ENCODE data around the gene NOTCH3. TPM values are rescaled to one million over a fixed set of nuclear protein-coding genes. Genes with fewer than 3 reads are reported as not detected.

NOTCH3 gene
- total RNA-seq, 1 experiment from 2014 or later = 164 TPM

DNA sequence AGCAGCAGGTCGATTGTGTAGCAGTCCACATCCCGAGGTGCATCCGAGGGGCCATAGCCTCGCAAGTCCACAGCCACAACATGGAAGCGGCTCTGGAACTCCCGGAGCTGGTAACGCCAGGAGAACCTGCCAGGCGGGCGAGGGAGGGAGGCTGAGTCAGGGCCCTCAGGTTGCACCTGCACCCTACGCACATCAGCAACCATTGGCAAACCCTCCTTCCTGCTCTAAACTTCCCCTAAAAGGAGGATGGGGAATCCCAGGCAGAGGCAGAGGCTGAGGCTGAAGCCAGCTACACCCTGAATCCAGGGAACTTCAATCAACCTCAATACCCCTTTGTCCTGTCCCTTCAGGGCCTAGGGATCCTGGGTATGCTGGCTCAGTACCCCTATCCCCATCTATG lies 30.5 kb upstream of the NOTCH3 start:
- Histone ChIP-seq H2BK15ac (ENCODE audit: low read depth, low read length) (no peak overlapping the region), H3K4ac (ENCODE audit: low read depth, low read length) (no peak overlapping the region), H4K8ac (replicated peaks; ENCODE audit: insufficient read length, low read depth, low read length) (no peak overlapping the region), H3K18ac (ENCODE audit: insufficient read length, low read depth, low read length) (no peak overlapping the region), H3K56ac (ENCODE audit: insufficient read length, low read depth, low read length) (no peak overlapping the region), H2BK20ac (ENCODE audit: low read depth, low read length, poor library complexity, severe bottlenecking) (no peak overlapping the region), H2BK120ac (ENCODE audit: low read depth, low read length, poor library complexity, severe bottlenecking) (no peak overlapping the region), H2AFZ (ENCODE audit: low read length) (no peak overlapping the region), H3K4me2 (ENCODE audit: insufficient read depth, insufficient read length, low read length) (peak overlapping the region; percentile 27), H2AK5ac (ENCODE audit: insufficient read length, low read length) (no peak overlapping the region), H3K4me1 (ENCODE audit: insufficient read depth, low read length) (no peaks in the 10 kb centered on the region), H3K9ac (ENCODE audit: extremely low read depth, insufficient read length, low read length) (no peak overlapping the region), H4K20me1 (ENCODE audit: control insufficient read depth, insufficient read depth, insufficient read length) (no peaks in the 10 kb centered on the region), H3K23me2 (ENCODE audit: insufficient read length, low read depth, low read length, poor library complexity, severe bottlenecking) (no peaks in the 10 kb centered on the region), H4K5ac (ENCODE audit: insufficient read length, low read depth, low read length) (no peak overlapping the region), H3K27me3 (ENCODE audit: insufficient read depth, low read length) (no peaks in the 10 kb centered on the region; the same call in 1 of the 2 replicates), H3K79me2 (ENCODE audit: insufficient read depth, low read length) (no peaks in the 10 kb centered on the region), H4K91ac (ENCODE audit: insufficient read length, low read depth, low read length) (no peak overlapping the region), H3T11ph (ENCODE audit: low read length) (no peak overlapping the region), H3K79me1 (ENCODE audit: insufficient read depth, low read depth, low read length, poor library complexity, severe bottlenecking) (no peaks in the 10 kb centered on the region), H2BK5ac (ENCODE audit: insufficient read length, low read length) (no peak overlapping the region), H2BK12ac (ENCODE audit: insufficient read length, low read depth, low read length) (no peak overlapping the region), H3K27ac (ENCODE audit: insufficient read length, low read depth, low read length) (no peak overlapping the region), H3K23ac (ENCODE audit: insufficient read length, low read depth, low read length) (no peak overlapping the region), H3K9me3 (ENCODE audit: control insufficient read depth, low read depth, low read length) (no peaks in the 10 kb centered on the region), H3K14ac (ENCODE audit: insufficient read depth, low read length) (no peak overlapping the region)
- peaks cover 0 to 2% of the 10 kb centered on the region in 2 experiments; a peak in 2 of 4 replicates for H3K4me1 Mint-ChIP-seq
- TF ChIP-seq, protein P1, sequence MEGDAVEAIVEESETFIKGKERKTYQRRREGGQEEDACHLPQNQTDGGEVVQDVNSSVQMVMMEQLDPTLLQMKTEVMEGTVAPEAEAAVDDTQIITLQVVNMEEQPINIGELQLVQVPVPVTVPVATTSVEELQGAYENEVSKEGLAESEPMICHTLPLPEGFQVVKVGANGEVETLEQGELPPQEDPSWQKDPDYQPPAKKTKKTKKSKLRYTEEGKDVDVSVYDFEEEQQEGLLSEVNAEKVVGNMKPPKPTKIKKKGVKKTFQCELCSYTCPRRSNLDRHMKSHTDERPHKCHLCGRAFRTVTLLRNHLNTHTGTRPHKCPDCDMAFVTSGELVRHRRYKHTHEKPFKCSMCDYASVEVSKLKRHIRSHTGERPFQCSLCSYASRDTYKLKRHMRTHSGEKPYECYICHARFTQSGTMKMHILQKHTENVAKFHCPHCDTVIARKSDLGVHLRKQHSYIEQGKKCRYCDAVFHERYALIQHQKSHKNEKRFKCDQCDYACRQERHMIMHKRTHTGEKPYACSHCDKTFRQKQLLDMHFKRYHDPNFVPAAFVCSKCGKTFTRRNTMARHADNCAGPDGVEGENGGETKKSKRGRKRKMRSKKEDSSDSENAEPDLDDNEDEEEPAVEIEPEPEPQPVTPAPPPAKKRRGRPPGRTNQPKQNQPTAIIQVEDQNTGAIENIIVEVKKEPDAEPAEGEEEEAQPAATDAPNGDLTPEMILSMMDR (conservative IDR thresholded peaks at IDR 0.05) = no peak
- no CpG with 5 or more reads among the region's 10 CpGs for WGBS (ENCODE audit: extremely low coverage, insufficient read length, low lambda C conversion rate)
- H3K27ac Mint-ChIP-seq = no peak overlapping the region; a peak in 1 of 7 replicates
- H3K4me3 Mint-ChIP-seq = peak overlapping the region; percentile 79 to 88
- peaks cover 9 to 34% (median 19%) of the 10 kb centered on the region in 3 experiments; a peak in 6 of 7 replicates for H3K36me3 Mint-ChIP-seq (ENCODE audit: insufficient read depth in 1 of 3, low read depth in 3 of 3)
- no peaks in the 10 kb centered on the region for H3K9me3 Mint-ChIP-seq
- no peaks in the 10 kb centered on the region for H3K27me3 Mint-ChIP-seq (ENCODE audit: low read depth)
- no peak for DNase-seq

Measured in H9 (cell line).